Panc1 (cell line): ENCODE measurements around the gene GALNTL6. TPM values are rescaled to one million over a fixed set of nuclear protein-coding genes. Genes with fewer than 3 reads are reported as not detected.

ENCODE experiments used
- ATAC-seq: fragments of 200-7000 bp; cut with Tn5 transposase; 2 replicates; pipeline ENCODE4 v1.9.1; 2020; ENCODE audit warnings: mild to moderate bottlenecking, moderate library complexity
- BruUV-seq: library from RNA; stranded (reverse); fragments of 400-500 nt; replicated peaks from 2 replicates; lab custom pipeline; 2021; lab: Mats Ljungman, UMichigan
- CTCF ChIA-PET: fragments of 300-600 bp; sonication (Branson Sonifier 250); formaldehyde crosslinking; loops from one replicate; lab custom pipeline; 2022; ENCODE audit warnings: antibody characterized with exemption; lab: Charles Lee
- POLR2A ChIA-PET: fragments of 300-600 bp; sonication (Branson Sonifier 250); formaldehyde crosslinking; loops from one replicate; lab custom pipeline; 2022; ENCODE audit warnings: antibody characterized with exemption; lab: Charles Lee
- DNase-seq: peaks from one replicate; pipeline ENCODE4 v3.0.0-alpha.2; 2010; ENCODE audit warnings: low read depth, low spot score
- H3K27ac ChIP-seq: 2 replicates; pipeline ENCODE4 v1.5.1; 2011; ENCODE audit warnings: mild to moderate bottlenecking, low read length, inconsistent platforms
- H3K27me3 ChIP-seq: fragments of 200-500 bp; sonication (Bioruptor generic); 2 replicates; pipeline ENCODE4 v1.6.0; 2014; ENCODE audit warnings: low read length, inconsistent platforms; ENCODE audit not compliant: control insufficient read depth, insufficient read depth
- H3K36me3 ChIP-seq: fragments of 200-500 bp; sonication (Bioruptor generic); 2 replicates; pipeline ENCODE4 v1.5.1; 2014; ENCODE audit warnings: inconsistent platforms, mild to moderate bottlenecking, low read length, moderate library complexity; ENCODE audit not compliant: control insufficient read depth, insufficient read depth
- H3K4me1 ChIP-seq: 2 replicates; pipeline ENCODE4 v1.5.1; 2011; ENCODE audit warnings: inconsistent platforms, mild to moderate bottlenecking, low read length, moderate library complexity; ENCODE audit not compliant: control insufficient read depth, insufficient read depth
- H3K4me3 ChIP-seq, 2 experiments: 2 replicates each; pipeline ENCODE4 v1.5.1; 2011 to 2012; ENCODE audit warnings: low read depth in 2 of 2, low read length in 2 of 2, mild to moderate bottlenecking in 2 of 2, inconsistent platforms in 1 of 2, moderate library complexity in 1 of 2
- H3K9me3 ChIP-seq: fragments of 200-500 bp; sonication (Bioruptor generic); 2 replicates; pipeline ENCODE4 v1.5.1; 2014; ENCODE audit warnings: low read depth, mild to moderate bottlenecking, inconsistent platforms, low read length, moderate library complexity; ENCODE audit not compliant: control insufficient read depth, insufficient read depth
- POLR2AphosphoS5 ChIP-seq: IDR thresholded peaks from 2 replicates; pipeline ENCODE4 v1.6.1; 2012; ENCODE audit warnings: mild to moderate bottlenecking, low read depth, low read length, moderate library complexity
- SIN3A ChIP-seq: IDR thresholded peaks from 2 replicates; pipeline ENCODE4 v1.6.1; 2012; ENCODE audit warnings: low read depth, mild to moderate bottlenecking, low read length, moderate library complexity, borderline replicate concordance; ENCODE audit not compliant: insufficient read depth
- TCF7L2 ChIP-seq: IDR thresholded peaks from 2 replicates; pipeline ENCODE4 v1.6.1; 2011; ENCODE audit warnings: mild to moderate bottlenecking, low read depth, low read length, inconsistent platforms
- in situ Hi-C: cut with HindIII; loops from 2 replicates; pipeline ENCODE4 v1.10.0; 2016; ENCODE audit warnings: low sequenced_read_pairs, low pct_unique_long_range_greater_than_20kb
- intact Hi-C: fragments of 100-400 bp; cut with micrococcal nuclease; formaldehyde crosslinking; loops from one replicate; pipeline ENCODE4 v1.10.0; 2022; ENCODE audit not compliant: unreplicated experiment
- total RNA-seq: library from RNA; stranded (reverse); gene quantifications from one replicate; pipeline ENCODE4 v1.2.1, GENCODE V29; 2021; ENCODE audit not compliant: unreplicated experiment
- TF ChIP-seq, protein P1 (sequence below), 2 experiments: IDR thresholded peaks; 2 replicates each; pipeline ENCODE4 v1.6.1; 2011 to 2012; ENCODE audit warnings: low read depth in 2 of 2, control low read depth in 1 of 2, low read length in 1 of 2, mild to moderate bottlenecking in 1 of 2, moderate library complexity in 1 of 2; ENCODE audit not compliant: insufficient read depth in 1 of 2
- TF ChIP-seq, protein P2 (sequence below): fragments of 450-650 bp; IDR thresholded peaks from 2 replicates; pipeline ENCODE4 v1.5.1; 2017; ENCODE audit warnings: mild to moderate bottlenecking

GALNTL6 gene
- total RNA-seq, 1 experiment from 2014 or later = not detected

DNA sequence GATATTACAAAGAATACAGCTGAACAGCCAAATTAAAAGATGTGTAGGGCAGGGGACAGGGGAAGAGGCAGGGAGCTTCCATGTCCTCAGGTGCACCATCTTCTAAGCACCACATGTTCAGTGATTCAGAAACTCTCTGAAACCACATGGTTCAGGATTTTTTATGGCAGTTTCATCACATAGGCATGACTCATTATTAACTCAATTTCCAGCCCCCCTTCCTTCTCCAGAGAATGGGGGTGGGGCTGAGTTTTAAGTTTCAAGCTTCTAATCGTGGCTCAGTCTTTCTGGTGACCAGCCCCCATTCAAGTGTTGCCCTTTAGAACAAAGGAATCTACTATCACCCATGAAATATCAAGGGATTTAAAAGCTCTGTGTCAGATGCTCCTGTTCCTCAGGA, 1037.6 kb downstream of the GALNTL6 start:
- Histone ChIP-seq H3K27me3 (no peaks in the 10 kb centered on the region), H3K36me3 (no peaks in the 10 kb centered on the region), H3K4me1 (no peaks in the 10 kb centered on the region), H3K27ac (no peak overlapping the region), H3K4me3 (no peak overlapping the region), H3K9me3 (no peaks in the 10 kb centered on the region)
- DNase-seq = no peak
- no peak for ATAC-seq
- intact Hi-C loops = no loop called here
- POLR2A ChIA-PET = no interaction called here
- no peak for TF ChIP-seq SIN3A
- TF ChIP-seq, protein P1, sequence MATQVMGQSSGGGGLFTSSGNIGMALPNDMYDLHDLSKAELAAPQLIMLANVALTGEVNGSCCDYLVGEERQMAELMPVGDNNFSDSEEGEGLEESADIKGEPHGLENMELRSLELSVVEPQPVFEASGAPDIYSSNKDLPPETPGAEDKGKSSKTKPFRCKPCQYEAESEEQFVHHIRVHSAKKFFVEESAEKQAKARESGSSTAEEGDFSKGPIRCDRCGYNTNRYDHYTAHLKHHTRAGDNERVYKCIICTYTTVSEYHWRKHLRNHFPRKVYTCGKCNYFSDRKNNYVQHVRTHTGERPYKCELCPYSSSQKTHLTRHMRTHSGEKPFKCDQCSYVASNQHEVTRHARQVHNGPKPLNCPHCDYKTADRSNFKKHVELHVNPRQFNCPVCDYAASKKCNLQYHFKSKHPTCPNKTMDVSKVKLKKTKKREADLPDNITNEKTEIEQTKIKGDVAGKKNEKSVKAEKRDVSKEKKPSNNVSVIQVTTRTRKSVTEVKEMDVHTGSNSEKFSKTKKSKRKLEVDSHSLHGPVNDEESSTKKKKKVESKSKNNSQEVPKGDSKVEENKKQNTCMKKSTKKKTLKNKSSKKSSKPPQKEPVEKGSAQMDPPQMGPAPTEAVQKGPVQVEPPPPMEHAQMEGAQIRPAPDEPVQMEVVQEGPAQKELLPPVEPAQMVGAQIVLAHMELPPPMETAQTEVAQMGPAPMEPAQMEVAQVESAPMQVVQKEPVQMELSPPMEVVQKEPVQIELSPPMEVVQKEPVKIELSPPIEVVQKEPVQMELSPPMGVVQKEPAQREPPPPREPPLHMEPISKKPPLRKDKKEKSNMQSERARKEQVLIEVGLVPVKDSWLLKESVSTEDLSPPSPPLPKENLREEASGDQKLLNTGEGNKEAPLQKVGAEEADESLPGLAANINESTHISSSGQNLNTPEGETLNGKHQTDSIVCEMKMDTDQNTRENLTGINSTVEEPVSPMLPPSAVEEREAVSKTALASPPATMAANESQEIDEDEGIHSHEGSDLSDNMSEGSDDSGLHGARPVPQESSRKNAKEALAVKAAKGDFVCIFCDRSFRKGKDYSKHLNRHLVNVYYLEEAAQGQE (IDR thresholded peaks at IDR 0.05; ENCODE audit: insufficient read depth in 1 of 2, low read depth in 2 of 2, low read length in 1 of 2) = no peak
- TF ChIP-seq POLR2AphosphoS5 = no peak
- no peak for TF ChIP-seq TCF7L2
- TF ChIP-seq, protein P2, sequence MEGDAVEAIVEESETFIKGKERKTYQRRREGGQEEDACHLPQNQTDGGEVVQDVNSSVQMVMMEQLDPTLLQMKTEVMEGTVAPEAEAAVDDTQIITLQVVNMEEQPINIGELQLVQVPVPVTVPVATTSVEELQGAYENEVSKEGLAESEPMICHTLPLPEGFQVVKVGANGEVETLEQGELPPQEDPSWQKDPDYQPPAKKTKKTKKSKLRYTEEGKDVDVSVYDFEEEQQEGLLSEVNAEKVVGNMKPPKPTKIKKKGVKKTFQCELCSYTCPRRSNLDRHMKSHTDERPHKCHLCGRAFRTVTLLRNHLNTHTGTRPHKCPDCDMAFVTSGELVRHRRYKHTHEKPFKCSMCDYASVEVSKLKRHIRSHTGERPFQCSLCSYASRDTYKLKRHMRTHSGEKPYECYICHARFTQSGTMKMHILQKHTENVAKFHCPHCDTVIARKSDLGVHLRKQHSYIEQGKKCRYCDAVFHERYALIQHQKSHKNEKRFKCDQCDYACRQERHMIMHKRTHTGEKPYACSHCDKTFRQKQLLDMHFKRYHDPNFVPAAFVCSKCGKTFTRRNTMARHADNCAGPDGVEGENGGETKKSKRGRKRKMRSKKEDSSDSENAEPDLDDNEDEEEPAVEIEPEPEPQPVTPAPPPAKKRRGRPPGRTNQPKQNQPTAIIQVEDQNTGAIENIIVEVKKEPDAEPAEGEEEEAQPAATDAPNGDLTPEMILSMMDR = no peak
- in situ Hi-C loops = no loop called here
- BruUV-seq = no TSS peak
- CTCF ChIA-PET = no interaction called here

DNA sequence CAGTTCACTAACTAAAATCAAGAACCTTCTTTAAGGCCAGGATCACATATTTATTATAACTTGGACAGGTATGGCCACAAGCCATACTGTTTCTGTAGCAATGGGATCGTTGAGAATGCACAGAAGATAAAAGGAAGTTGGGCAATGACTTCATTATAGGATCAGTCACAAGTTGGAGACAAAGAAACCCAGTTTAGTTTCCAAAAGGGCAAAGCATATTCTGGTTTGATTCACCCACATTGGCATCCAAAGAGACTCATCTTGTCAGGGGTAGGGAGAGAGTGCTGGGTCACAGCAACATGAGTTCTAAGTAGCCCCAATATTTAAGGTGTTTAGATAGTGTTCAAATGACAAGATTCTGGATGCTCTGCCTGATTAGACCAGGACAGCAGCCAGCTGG, 1038.3 kb downstream of the GALNTL6 start:
- Histone ChIP-seq H3K4me1 (no peaks in the 10 kb centered on the region), H3K27me3 (no peaks in the 10 kb centered on the region), H3K36me3 (no peaks in the 10 kb centered on the region), H3K27ac (no peak overlapping the region), H3K4me3 (no peak overlapping the region), H3K9me3 (no peaks in the 10 kb centered on the region)
- ChIA-PET POLR2A (no interaction called here), CTCF (no interaction called here)
- in situ Hi-C loops = no loop called here
- DNase-seq = no peak
- no peak for ATAC-seq
- BruUV-seq = no TSS peak
- intact Hi-C loops = no loop called here
- TF ChIP-seq, protein P2 = no peak
- TF ChIP-seq, protein P1 (IDR thresholded peaks at IDR 0.05; ENCODE audit: insufficient read depth in 1 of 2, low read depth in 2 of 2, low read length in 1 of 2) = no peak
- no peak for TF ChIP-seq TCF7L2
- no peak for TF ChIP-seq POLR2AphosphoS5
- no peak for TF ChIP-seq SIN3A
